Stimulated activated CD4-positive, alpha-beta T cell treated with anti-CD3 and anti-CD28 coated beads, Interleukin-15, amount 100 ng/mL, for 24 hours (primary cell): ENCODE results near the gene PDLIM4.
A peak's percentile ranks its signal among the peaks of the same experiment; 100 is the strongest.

Experiments
- DNase-seq: peaks from one replicate; pipeline ENCODE4 v3.0.0-alpha.2; 2020

PDLIM4 gene

DNA sequence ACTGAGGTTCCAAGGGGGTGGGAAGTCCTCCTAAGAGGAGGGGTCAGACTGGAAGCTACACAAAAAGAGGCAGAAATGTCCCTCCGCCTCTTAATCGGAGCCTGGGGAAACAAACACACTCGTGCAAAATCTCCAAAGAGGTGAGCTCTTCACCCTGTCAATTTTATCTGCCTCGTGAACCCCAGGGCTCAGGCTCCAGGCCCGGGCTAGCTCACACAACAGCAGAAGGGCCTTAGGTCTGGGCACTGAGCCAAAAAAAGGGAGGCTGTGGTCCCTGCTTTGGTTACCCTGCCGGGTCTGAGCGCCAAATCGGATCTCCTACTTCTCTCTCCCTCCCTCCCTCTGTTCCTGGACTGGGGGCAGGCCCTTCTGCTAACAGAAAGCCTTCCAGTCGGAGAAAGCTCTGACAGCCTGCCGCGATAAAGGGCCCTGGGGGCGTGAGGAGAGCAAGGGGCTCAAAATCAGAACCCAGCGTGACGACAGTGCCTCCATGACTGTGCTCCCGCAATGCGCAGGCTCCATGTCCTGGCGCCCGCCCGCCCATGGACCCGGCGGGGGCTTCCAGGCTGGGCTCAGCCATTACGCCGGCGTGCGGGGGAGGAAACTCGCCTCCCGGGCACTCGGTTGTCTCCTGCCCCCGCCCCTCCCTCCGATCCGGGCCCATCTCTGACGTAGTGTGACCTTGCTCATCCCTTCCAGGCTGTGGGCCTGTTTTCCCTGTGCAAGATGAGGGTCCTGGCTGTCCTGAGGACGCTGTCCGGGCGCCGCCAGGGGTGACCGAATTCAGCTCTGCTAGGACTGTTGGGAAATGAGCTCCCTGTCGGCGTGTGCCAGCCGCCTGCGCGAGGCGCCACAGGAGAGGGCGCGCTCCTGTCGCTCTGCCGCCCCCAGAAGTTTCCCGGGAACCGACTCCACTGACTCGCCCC is 35.8 kb downstream of the PDLIM4 start:
- DNase-seq: peak; percentile 90

DNA sequence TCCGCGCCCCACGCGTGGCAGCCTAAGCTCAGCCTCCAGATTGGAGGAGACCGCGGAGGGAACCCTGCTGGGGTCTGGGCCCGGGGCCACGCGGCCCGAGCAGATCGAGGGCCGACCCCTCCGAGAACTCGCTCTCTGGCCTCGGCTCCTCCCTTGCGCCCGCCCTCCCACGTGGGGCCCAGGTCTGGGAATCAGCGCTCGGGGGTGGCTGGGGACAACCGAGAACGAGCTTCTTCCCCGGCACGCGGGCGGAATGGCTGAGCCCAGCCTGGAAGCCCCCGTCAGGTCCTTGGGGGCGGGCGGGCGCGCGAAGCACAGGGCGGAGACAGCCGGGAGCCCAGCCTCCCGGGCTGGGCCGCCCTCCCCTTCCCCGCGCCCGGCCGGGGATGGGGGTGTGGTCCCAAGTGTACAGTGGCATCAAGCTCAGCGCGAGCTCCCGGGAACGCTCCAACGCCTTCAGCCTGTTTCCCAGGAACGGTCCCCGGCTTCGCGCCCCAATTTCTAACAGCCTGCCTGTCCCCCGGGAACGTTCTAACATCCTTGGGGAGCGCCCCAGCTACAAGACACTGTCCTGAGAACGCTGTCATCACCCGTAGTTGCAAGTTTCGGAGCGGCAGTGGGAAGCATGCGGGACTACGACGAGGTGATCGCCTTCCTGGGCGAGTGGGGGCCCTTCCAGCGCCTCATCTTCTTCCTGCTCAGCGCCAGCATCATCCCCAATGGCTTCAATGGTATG is 36.7 kb downstream of the PDLIM4 start, which contains the start of gene SLC22A4:
Gene SLC22A4 (plus strand): TSS at position 403 of the 736 bp plus-strand sequence. CDS start 223 bp downstream, at position 626.
- peak; percentile 94 for DNase-seq

DNA sequence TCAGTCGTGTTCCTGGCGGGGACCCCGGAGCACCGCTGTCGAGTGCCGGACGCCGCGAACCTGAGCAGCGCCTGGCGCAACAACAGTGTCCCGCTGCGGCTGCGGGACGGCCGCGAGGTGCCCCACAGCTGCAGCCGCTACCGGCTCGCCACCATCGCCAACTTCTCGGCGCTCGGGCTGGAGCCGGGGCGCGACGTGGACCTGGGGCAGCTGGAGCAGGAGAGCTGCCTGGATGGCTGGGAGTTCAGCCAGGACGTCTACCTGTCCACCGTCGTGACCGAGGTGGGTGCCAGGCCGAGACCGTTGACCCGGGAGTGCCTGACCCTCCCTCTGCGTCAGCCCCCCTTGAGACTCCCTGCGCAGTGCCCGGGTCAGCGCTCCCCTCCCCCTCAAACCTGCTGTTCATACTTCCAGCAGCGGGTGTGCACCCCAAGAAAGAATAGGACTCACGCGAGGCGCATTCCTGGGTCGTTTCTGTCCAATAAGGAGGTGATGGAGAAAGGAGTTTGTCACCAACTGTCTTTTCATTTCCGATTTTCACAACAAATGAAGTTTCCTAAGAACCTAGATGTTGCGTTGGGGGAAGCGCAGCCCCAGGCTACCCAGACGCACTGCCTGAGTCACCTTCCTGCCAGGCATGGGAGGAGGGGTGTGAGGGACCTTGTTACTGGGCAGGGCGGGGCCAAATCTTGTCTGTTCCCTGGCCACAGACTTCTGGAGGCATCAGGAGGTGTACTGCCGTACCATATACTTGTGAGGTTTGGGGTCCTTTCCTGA is 37.4 kb downstream of the PDLIM4 start:
- DNase-seq: peak; percentile 92

DNA sequence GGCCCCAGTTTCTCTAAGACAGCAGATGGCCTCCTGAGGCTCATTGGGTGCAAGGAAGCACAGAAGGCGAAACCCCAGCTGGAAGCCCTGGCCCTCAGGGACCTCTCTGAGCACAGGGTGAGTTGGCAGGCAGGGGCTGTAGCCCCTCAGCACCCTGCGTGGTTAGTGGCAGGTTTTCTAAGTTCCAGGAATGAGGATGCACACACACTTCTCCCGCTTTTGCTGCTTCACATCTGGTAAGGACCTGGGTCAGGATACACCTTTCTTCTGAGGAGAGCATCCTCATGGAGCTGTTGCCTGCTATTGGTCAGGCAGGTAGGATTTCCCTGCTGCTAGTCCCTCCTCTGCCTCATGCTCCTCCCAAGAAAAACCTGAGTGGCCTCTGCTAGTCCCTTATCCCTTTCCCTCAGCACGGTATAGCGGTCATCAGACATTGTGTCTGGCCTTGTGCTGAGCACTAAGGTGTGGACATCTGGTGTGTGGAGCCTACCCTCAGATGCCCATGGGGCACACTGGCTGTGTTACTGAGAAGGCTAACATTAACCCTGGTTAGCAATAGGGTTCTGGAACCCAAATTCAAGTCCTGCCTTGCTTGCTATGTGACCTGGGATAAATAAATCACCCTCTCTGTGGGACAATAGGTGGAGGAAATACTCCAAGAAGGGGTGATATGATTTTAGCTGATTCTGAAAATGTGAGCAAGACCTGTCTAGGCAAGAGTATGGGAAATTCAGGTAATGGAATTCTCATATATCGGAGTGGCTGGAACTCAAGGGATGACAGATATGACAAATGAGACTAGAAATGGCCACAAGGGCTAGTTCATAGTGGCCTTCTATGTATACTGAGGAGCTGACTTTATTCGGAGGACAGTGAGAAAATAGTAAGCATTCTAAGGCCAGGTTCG is 38.3 kb downstream of the PDLIM4 start:
- DNase-seq: no peak

DNA sequence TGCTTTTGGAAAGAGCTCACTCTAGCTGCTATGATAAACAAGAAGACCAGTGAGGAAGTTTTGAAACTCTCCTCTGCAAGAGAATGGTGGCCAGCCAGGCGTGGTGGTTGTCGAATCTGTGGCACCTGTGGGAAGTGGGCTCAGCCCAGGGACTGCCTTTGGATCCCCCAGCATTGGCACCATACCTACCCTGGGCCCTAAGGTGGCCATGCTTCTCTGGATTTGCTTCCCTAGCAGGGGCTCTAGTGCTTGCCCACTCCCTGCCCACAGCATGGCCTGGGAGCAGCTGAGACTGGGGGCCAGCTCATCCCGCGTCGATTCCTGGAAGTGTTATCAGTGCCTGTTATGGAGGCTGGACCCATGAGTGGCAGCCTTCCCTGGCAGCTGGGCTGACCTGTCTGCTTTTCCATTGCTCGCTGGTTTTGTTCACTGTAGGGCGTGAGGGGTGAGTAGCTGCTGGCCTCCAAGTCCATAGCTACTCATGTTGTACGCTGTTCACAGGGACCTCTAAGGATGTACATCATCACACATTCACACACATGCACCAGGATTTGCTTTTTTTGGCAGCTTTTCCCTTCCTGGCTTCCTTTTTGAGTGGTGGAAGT is 39.0 kb downstream of the PDLIM4 start:
- no peak for DNase-seq

DNA sequence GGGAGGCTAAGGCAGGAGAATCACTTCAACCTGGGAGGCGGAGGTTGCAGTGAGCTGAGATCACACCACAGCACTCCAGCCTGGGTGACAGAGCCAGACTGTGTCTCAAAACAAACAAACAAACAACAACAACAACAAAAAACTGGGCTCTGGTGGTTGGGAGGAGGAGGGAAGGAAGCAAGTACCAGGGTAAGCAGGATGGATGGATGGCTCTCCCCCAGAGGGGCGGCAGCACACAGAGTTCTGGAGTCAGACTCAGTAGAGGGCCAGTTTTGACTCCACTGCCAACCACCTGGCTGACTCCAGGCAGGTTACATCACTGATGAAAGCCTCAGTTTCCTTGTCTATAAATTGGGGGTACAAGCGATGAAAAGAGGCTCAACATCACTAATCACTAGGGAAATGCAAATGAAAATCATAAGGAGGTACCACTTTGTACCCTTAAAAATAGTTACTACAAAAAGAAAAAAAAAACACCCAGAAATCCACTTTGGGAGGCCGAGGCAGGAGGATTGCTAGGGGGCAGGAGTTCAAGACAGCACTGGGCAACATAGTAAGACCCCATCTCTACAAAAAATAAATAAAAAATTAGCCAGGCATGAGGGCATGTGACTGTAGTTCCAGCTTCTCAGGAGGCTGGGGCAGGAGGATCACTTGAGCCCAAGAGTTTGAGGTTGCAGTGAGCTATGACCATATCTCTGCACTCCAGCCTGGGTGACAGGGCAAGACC is 39.9 kb downstream of the PDLIM4 start:
- DNase-seq: no peak

DNA sequence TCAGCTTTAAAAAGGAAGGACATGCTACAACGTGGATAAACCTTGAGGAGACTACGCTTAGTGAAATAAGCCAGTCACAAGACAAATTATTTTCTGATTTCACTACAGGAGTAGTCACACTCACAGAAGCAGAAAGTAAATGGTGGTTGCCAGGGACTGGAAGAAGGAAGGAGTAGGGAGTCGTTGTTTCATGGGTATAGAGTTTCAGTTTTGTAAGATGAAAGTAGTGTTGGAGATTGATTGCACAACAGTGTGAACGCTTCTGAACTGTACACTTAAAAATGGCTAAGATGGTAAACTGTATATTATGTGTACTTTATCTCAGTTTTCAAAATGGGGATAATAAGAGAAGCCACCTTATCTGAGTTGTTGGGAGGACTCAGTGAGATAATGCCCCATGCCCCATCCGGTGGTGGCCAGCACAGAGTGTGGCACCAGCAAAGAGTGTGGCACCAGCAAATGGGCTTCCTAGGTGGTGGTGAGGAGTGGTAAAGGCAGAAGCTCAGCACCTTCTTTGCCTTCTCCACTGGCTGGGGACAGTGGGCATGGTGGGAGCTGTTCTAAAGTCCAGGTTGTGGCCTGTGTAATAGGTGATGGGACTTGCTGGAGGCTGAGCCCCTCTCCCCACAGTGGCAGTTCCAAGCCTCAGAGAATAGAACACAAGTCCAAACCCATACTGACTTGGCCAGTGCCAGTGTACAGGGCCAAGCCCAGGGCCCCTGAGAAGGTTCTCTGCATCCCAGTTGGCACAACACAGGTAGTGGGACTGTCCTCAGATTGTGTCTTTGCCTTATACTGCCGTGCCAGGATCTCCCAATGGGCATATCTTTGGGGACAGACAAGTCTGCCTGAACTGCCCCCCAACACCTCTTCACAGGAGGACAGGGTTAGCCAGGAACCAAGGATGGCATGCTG is 41.1 kb downstream of the PDLIM4 start:
- no peak for DNase-seq

DNA sequence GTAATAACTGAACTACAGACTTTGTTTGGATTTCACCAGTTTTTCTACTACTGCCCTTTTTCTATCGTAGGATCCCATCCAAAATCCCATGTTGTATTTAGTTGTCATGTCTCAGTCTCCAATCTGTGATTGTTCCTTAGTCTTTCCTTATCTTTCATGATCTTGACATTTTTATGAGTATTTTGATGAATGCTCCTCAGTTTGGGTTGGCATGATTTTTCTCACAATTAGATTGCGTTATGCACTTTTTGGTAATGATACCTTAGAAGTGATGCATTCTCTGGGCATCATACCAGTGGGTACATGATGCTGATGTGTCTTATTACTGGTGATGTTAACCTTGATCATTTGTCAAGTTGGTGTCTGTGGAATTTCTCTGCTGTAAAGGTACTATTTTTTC is 42.4 kb downstream of the PDLIM4 start:
- no peak for DNase-seq

DNA sequence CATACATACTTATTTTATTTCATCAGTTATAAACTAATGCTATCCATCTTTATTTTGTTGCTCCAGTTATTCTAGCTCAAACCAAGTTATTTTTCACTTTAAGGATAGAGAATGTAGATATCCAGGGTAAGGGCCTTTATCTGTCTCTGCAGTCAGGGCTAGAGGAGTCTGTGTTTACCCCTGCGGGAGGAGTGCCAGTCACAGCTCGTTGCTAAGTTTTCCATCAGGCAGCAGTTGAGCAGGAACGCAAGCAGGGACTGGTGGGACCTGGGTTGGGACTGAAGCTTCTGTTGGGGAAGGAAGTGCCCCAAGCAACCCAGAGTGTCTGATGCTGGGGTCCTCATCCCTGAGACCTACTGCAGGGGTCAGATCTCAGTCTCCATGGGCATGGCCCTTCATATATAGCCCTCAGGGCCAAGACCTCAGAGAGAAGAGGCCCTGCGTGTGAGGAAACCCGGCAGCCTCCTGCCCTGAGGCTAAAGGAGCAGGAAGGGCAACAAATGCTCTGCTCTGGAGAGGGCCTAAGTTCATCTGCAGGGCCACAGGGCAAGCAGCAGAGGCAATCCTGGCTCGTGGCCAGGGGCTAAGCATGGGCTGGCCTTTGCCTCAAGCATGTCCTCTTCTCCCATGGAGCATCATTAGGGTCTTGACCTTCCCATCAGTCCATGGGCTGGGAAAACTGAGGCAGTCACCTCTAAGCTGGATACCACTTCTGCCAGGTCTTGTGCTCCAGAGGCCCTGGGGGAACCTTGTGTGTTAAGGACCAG is 43.3 kb downstream of the PDLIM4 start:
- no peak for DNase-seq

DNA sequence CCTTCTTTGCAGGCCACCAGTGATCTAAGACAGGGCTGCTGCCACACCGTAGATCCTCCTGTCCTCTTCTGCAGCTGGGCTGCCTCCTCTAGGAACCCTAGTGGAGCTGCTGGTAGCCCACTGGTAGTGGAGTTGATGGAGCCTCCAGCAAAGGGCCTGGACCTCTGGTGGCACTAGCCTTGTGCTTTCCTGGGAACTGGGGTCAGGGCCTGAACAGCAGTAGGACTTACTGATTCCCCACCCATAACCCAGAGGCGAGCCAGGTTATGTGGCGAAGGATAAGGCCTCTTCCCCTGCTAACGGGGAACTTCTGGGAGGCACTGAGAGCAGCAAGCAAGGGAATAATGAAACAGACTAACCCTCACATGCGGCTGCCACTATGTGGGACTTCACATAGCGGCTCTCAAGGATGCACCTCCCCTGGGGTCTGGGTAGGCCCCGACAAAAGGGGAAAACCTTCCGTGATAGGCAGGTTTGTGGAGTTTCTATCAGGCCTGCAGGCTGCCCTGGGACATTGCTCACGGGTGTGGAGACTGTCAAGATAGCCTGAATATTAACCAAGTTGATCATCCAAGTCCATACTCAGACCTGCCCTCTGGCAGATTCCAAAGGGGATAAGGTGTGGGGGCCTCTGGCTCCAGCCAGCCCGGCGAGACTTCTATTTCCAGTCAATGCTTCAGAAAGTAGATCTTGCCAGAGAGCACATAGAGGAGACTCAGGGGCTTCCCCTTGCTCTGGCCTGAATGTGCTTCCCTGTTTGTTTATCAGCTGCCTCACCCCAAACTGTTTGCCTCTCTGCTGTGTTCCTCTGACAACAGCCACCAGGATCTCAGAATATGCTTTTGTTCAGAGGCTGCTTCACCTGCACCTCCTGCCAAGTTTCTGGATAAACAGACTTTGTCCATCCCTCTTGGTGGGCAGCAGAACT is 44.1 kb downstream of the PDLIM4 start:
- no peak for DNase-seq

DNA sequence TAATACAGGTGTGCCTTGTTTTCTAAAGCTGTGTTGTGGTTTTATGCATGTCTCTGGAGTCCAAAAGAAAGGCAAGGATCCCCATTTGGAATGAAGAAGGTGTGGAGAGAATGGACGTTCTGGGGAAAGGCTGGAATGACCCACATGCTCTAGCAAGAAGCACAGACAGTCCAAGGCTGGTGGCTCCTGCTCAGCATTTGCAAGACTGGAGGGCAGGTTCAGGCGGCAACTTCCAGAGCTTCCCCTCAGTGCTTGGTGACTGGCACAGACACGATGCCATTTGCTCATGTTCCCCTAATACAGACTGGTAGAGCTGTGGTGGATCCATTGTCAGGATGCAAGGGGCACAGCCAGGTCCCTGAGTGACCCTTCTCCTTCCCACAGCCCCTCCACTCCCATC is 44.9 kb downstream of the PDLIM4 start:
- DNase-seq: no peak

DNA sequence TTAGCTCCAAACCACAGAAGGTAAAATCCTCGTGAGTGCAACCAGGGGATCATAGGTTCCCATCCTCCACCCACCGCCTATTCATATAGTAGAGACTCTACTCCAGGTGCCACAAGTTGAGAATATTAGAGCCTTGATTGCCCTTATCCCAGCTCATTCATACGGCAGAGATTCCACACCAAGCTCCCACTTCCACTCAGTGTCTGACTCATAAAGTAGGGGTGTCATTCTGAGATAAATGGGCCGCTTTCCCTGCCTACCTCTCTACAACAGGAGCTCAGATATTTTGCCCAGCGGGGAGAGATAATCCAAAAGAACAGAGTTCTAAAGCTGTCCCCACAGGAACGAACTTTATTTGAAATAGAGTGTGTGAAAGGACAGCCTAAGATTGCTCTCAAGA is 46.1 kb downstream of the PDLIM4 start:
- no peak for DNase-seq

DNA sequence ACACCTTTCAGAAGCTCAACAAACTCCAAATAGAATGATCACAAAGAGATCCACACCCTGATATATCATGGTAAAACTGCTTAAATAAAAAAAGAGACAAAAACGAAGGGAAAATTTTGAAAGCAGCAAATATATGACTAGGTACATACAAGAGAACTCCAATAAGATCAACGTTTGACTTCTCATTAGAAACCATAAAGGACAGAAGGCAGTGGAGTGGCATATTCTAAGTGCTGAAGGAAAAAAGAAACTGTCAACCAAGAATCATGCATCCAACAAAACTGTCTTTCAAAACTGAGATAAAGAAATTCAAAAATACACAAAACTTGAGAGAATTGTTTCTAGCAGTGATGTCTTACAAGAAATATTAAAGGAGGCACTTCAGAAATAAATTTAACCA is 47.9 kb downstream of the PDLIM4 start:
- DNase-seq: no peak

DNA sequence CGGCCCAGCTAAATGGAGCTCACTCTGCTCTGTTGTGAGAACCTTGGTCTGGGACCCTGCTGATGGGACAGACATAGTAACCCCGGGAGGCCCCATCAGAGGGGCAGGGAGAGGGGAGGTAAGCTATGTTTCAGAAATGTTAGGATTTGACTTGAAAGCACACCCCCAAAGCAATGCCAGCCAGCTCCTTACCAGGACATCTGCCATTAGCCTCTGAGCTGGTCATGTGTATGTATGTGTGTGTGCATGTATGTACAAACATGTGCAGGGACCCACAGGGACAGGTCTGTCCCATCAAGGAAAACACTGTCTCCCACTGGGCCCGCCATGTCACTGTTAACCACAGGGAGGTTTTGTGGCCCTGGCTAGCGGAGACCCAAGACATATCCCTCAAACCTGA is 51.2 kb downstream of the PDLIM4 start:
- no peak for DNase-seq

DNA sequence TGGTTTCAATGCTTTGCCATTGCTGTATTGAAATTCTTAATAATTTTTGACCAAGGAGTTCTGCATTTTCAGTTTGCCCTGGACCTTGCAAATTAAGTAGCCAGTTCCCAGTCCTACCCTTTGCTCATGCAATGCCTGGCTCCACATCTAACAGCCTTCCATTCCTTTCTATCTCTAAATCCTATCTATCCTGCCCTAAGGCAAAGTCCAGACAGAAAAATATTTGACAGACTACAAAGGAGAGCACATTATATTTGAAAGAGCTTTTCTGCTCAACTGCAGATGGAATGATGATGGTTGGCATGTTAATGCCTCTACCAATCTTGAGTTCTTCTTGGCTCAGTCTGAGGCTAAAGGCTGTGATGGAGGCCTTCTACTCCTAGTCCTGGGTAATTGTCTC is 52.2 kb downstream of the PDLIM4 start:
- no peak for DNase-seq

DNA sequence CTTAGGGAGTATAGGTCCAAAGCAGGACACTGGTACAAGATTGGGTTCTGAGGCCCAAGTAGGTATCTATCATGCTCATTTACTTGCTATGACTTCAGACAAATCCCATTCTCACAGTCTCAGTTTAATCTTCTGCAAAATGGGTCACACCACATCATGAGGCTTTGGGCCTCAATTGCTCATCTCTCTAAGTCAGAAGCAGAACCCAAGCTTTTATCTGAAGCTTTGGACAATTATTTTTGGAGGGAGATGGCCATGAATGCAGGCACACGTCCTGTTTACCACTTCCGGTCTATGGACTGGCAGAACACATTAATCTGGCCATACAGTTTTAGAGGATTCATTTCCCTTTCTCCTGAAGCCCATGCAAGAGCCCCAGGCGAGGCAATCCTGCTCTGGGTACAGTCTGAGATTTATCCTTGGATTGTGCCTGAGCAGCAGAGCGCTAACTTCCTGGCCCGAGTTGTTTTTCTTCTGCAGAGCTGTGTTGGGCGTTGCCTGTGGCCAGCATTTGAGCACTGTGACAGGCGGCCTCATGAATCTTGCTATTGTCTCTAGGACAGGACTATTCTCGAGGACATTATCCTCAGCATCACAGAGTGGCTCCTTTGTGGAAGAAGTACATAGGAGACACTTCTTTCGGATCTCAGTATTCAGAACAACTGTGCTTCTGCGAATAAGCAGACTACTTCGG is 52.8 kb downstream of the PDLIM4 start:
- no peak for DNase-seq

DNA sequence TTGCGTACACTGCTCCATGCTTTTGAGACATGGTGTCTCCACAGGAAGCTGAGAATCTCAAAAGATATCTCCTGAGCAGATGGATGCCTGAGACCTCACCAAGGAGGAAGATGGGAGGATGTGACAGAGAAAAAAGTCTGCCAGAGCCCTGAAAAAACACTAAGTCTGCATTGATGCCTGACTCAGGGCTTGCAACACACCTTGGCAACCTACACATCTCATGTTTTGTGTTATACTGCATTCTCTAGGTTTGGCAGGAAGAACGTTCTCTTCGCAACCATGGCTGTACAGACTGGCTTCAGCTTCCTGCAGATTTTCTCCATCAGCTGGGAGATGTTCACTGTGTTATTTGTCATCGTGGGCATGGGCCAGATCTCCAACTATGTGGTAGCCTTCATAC is 55.9 kb downstream of the PDLIM4 start:
- DNase-seq: no peak
